HepG2 (cell line): ENCODE data around the gene ZNF276. TPM values are rescaled to one million over a fixed set of nuclear protein-coding genes. Genes with fewer than 3 reads are reported as not detected.

ENCODE experiments used
- ARNT2 ChIP-seq: sonication (generic); formaldehyde crosslinking; IDR thresholded peaks from 2 replicates; pipeline ENCODE4 v1.8.0; 2022; ENCODE audit warnings: mild to moderate bottlenecking, low read depth, missing genetic modification reagents, moderate library complexity
- HDAC1 ChIP-seq: sonication (generic); formaldehyde crosslinking; IDR thresholded peaks from 2 replicates; pipeline ENCODE4 v1.5.1; 2020; ENCODE audit warnings: mild to moderate bottlenecking, missing genetic modification reagents
- HMG20B ChIP-seq: conservative IDR thresholded peaks from 2 replicates; pipeline ENCODE4 v1.6.1; 2016; ENCODE audit warnings: missing genetic modification reagents, missing compliant biosample characterization
- NR2F2 ChIP-seq: IDR thresholded peaks from 2 replicates; pipeline ENCODE4 v1.6.1; 2012; ENCODE audit warnings: low read depth, inconsistent platforms, borderline replicate concordance
- SALL1 ChIP-seq: sonication (generic); formaldehyde crosslinking; IDR thresholded peaks from 2 replicates; pipeline ENCODE4 v1.8.0; 2022; ENCODE audit warnings: mild to moderate bottlenecking, missing genetic modification reagents
- SCMH1 ChIP-seq: sonication (generic); formaldehyde crosslinking; IDR thresholded peaks from 2 replicates; pipeline ENCODE4 v1.9.0; 2021; ENCODE audit warnings: missing genetic modification reagents, mild to moderate bottlenecking, borderline replicate concordance
- SNAPC2 ChIP-seq: sonication (generic); formaldehyde crosslinking; IDR thresholded peaks from 2 replicates; pipeline ENCODE4 v1.8.1; 2022; ENCODE audit warnings: mild to moderate bottlenecking, missing genetic modification reagents
- TCF7L2 ChIP-seq: IDR thresholded peaks from 2 replicates; pipeline ENCODE4 v1.6.1; 2011; ENCODE audit warnings: mild to moderate bottlenecking, low read depth, low read length, moderate library complexity
- TSC22D2 ChIP-seq: sonication (generic); formaldehyde crosslinking; IDR thresholded peaks from 2 replicates; pipeline ENCODE4 v1.5.1; 2020; ENCODE audit warnings: missing genetic modification reagents, mild to moderate bottlenecking, borderline replicate concordance
- ZNF33A ChIP-seq: sonication (generic); formaldehyde crosslinking; IDR thresholded peaks from 2 replicates; pipeline ENCODE4 v1.5.1; 2020; ENCODE audit warnings: missing genetic modification reagents, mild to moderate bottlenecking, moderate library complexity, borderline replicate concordance
- ZNF430 ChIP-seq: sonication (generic); formaldehyde crosslinking; IDR thresholded peaks from 2 replicates; pipeline ENCODE4 v1.9.0; 2021; ENCODE audit warnings: mild to moderate bottlenecking, missing genetic modification reagents
- ZNF546 ChIP-seq: sonication (generic); formaldehyde crosslinking; conservative IDR thresholded peaks from 2 replicates; pipeline ENCODE4 v1.8.1; 2023; ENCODE audit warnings: mild to moderate bottlenecking, missing genetic modification reagents
- ZNF703 ChIP-seq: sonication (generic); formaldehyde crosslinking; IDR thresholded peaks from 2 replicates; pipeline ENCODE4 v1.5.1; 2020; ENCODE audit warnings: missing genetic modification reagents, mild to moderate bottlenecking, moderate library complexity, borderline replicate concordance
- ZNF773 ChIP-seq: sonication (generic); formaldehyde crosslinking; IDR thresholded peaks from 2 replicates; pipeline ENCODE4 v1.4.0; 2020; ENCODE audit warnings: missing genetic modification reagents, borderline replicate concordance
- ZNF891 ChIP-seq: sonication (generic); formaldehyde crosslinking; IDR thresholded peaks from 2 replicates; pipeline ENCODE4 v1.5.0; 2020; ENCODE audit warnings: mild to moderate bottlenecking, missing genetic modification reagents
- polyA plus RNA-seq, 8 experiments: library from polyadenylated mRNA; depleted of rRNA in 3 of 8; stranded (reverse) in 7 of 8; unstranded in 1 of 8; fragments of >200 nt; fragmentation: Illumina TruSeq in 4 of 8; extraction: Trizol in 4 of 8; gene quantifications; 2 replicates each; pipeline versions ENCODE4 v1.2.1 to v1.2.3, GENCODE V29; 2011 to 2016; ENCODE audit warnings: low read depth in 4 of 8, missing spikeins in 1 of 8, mixed read lengths in 1 of 8; ENCODE audit not compliant: insufficient read depth in 1 of 8
- total RNA-seq, 5 experiments: library from RNA; depleted of rRNA; stranded (reverse); fragments of >200 nt; fragmentation: Illumina TruSeq; extraction: Trizol; gene quantifications; 2 replicates each; pipeline ENCODE4 v1.2.3, GENCODE V29; 2016; ENCODE audit warnings: low read depth in 1 of 5
- TF ChIP-seq, protein P1 (sequence below): sonication (generic); formaldehyde crosslinking; IDR thresholded peaks from 2 replicates; pipeline ENCODE4 v1.4.0; 2020; ENCODE audit warnings: missing genetic modification reagents
- TF ChIP-seq, protein P2 (sequence below): sonication (generic); formaldehyde crosslinking; IDR thresholded peaks from 2 replicates; pipeline ENCODE4 v1.4.0; 2020; ENCODE audit warnings: missing genetic modification reagents
- TF ChIP-seq, protein P3 (sequence below), 2 experiments: sonication (generic) in 1 of 2; formaldehyde crosslinking in 1 of 2; IDR thresholded peaks; 2 replicates each; pipeline versions ENCODE4 v1.5.1 to v1.6.1; 2011 to 2020; ENCODE audit warnings: borderline replicate concordance in 1 of 2, low read depth in 1 of 2, low read length in 1 of 2, mild to moderate bottlenecking in 1 of 2, missing genetic modification reagents in 1 of 2, moderate library complexity in 1 of 2
- TF ChIP-seq, protein P4 (sequence below): sonication (generic); formaldehyde crosslinking; IDR thresholded peaks from 2 replicates; pipeline ENCODE4 v1.5.0; 2020; ENCODE audit warnings: mild to moderate bottlenecking, missing genetic modification reagents, borderline replicate concordance

ZNF276 gene
- total and polyA plus RNA-seq, 2 of the 13 experiments (the other 11 are each of a cell fraction or from before 2014, with no cell fraction given): 17.7 to 18.0 TPM

DNA sequence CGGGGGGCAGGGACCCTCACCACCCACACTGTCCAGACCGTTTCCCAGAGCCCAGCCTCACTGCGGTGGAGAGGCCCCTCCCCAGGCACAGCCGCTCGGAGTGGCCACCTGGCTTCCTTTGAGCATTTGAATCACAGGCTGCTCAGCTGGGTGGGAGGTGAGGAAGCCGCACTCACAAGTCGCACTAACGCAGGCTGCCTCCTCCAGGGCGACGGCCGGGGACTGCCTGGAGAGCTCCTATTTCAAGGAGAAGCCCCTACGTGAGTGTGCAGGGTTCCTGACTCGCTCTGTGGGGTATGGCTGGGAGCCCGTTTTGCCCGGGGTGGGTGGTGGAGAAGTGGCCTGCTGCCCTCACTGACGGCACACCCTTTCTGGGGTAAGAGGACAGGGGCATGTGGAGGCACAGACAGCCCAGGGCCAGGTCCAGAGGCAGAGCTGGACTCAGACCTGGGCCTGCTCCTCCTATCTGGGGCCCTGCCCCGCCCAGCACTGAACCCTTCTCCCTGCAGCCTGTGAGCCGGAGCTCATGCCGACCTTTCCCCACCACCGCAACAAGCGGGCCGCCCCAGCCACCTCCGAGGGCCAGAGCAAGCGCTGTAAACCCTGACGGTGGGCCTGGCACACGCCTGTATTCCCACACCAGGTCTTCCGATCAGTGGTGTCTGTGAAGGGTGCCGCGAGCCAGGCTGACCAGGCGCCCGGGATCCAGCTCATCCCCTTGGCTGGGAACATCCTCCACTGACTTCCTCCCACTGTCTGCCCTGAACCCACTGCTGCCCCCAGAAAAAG is 26.1 kb upstream of the ZNF276 start (continued):
- TF ChIP-seq ZNF33A (CRISPR knock-in tag) (no peak), NR2F2 (peak; percentile 46; the same call in 1 of the 2 replicates), TCF7L2 (no peak), ZNF546 (no peak), HMG20B (CRISPR knock-in tag) (no peak), SNAPC2 (CRISPR knock-in tag) (0 out of 2 replicates have a peak, but pooled peaks have one; percentile 63), ZNF891 (peak; percentile 59; the same call in 1 of the 2 replicates), ZNF773 (no peak), SCMH1 (CRISPR knock-in tag) (no peak), TSC22D2 (CRISPR knock-in tag) (no peak), ARNT2 (CRISPR knock-in tag) (peak; percentile 49; the same call in 1 of the 2 replicates), HDAC1 (CRISPR knock-in tag) (peak; percentile 17; the same call in 1 of the 2 replicates), ZNF430 (no peak), SALL1 (no peak; the same call in none of the 2 replicates), ZNF703 (CRISPR knock-in tag) (0 out of 2 replicates have a peak, but pooled peaks have one; percentile 27)
- TF ChIP-seq, protein P1, sequence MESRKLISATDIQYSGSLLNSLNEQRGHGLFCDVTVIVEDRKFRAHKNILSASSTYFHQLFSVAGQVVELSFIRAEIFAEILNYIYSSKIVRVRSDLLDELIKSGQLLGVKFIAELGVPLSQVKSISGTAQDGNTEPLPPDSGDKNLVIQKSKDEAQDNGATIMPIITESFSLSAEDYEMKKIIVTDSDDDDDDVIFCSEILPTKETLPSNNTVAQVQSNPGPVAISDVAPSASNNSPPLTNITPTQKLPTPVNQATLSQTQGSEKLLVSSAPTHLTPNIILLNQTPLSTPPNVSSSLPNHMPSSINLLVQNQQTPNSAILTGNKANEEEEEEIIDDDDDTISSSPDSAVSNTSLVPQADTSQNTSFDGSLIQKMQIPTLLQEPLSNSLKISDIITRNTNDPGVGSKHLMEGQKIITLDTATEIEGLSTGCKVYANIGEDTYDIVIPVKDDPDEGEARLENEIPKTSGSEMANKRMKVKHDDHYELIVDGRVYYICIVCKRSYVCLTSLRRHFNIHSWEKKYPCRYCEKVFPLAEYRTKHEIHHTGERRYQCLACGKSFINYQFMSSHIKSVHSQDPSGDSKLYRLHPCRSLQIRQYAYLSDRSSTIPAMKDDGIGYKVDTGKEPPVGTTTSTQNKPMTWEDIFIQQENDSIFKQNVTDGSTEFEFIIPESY (CRISPR knock-in tag): 0 out of 2 replicates have a peak, but pooled peaks have one; percentile 16
- TF ChIP-seq, protein P2, sequence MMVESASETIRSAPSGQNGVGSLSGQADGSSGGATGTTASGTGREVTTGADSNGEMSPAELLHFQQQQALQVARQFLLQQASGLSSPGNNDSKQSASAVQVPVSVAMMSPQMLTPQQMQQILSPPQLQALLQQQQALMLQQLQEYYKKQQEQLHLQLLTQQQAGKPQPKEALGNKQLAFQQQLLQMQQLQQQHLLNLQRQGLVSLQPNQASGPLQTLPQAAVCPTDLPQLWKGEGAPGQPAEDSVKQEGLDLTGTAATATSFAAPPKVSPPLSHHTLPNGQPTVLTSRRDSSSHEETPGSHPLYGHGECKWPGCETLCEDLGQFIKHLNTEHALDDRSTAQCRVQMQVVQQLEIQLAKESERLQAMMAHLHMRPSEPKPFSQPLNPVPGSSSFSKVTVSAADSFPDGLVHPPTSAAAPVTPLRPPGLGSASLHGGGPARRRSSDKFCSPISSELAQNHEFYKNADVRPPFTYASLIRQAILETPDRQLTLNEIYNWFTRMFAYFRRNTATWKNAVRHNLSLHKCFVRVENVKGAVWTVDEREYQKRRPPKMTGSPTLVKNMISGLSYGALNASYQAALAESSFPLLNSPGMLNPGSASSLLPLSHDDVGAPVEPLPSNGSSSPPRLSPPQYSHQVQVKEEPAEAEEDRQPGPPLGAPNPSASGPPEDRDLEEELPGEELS (CRISPR knock-in tag): 0 out of 2 replicates have a peak, but pooled peaks have one; percentile 37
- TF ChIP-seq, protein P3, sequence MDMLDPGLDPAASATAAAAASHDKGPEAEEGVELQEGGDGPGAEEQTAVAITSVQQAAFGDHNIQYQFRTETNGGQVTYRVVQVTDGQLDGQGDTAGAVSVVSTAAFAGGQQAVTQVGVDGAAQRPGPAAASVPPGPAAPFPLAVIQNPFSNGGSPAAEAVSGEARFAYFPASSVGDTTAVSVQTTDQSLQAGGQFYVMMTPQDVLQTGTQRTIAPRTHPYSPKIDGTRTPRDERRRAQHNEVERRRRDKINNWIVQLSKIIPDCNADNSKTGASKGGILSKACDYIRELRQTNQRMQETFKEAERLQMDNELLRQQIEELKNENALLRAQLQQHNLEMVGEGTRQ (IDR thresholded peaks at IDR 0.05; ENCODE audit: low read depth, low read length): no peak
- TF ChIP-seq, protein P3 (CRISPR knock-in tag; IDR thresholded peaks at IDR 0.05; ENCODE audit: borderline replicate concordance): no peak
- TF ChIP-seq, protein P4, sequence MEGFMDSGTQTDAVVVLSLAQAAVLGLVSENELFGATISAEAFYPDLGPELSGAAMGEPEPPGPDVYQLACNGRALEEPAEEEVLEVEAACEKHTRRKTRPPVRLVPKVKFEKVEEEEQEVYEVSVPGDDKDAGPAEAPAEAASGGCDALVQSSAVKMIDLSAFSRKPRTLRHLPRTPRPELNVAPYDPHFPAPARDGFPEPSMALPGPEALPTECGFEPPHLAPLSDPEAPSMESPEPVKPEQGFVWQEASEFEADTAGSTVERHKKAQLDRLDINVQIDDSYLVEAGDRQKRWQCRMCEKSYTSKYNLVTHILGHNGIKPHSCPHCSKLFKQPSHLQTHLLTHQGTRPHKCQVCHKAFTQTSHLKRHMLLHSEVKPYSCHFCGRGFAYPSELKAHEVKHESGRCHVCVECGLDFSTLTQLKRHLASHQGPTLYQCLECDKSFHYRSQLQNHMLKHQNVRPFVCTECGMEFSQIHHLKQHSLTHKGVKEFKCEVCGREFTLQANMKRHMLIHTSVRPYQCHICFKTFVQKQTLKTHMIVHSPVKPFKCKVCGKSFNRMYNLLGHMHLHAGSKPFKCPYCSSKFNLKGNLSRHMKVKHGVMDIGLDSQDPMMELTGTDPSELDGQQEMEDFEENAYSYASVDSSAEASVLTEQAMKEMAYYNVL: peak; percentile 67; the same call in 1 of the 2 replicates
